HG03103 (cell line): ENCODE results near the gene EGFR.

Experiments used
- ATAC-seq: cut with Tn5 transposase; IDR thresholded peaks from one replicate; pipeline ENCODE4 v1.9.1; 2021; ENCODE audit warnings: low read depth; ENCODE audit not compliant: unreplicated experiment

EGFR gene

GRCh38 chr7:55097100-55097499 lies 78.3 kb downstream of the EGFR start:
- no peak for ATAC-seq

GRCh38 chr7:55099066-55099820 lies 80.4 kb downstream of the EGFR start:
- ATAC-seq = no peak

- no peak for ATAC-seq
Observed at GRCh38 chr7:55099821-55100543, 81.2 kb downstream of the EGFR start.

- ATAC-seq = no peak
Observed at GRCh38 chr7:55100544-55101327, 81.9 kb downstream of the EGFR start.

GRCh38 chr7:55101359-55101758 lies 82.5 kb downstream of the EGFR start:
- ATAC-seq = no peak

GRCh38 chr7:55104123-55104522 lies 85.3 kb downstream of the EGFR start:
- ATAC-seq = no peak

GRCh38 chr7:55104712-55105433 lies 86.1 kb downstream of the EGFR start:
- no peak for ATAC-seq

- no peak for ATAC-seq
Observed at GRCh38 chr7:55105952-55106351, 87.1 kb downstream of the EGFR start.

GRCh38 chr7:55107946-55108345 lies 89.1 kb downstream of the EGFR start:
- ATAC-seq = no peak

- no peak for ATAC-seq
Observed at GRCh38 chr7:55108401-55108800, 89.6 kb downstream of the EGFR start.

- no peak for ATAC-seq
Observed at GRCh38 chr7:55108818-55109217, 90.0 kb downstream of the EGFR start.

GRCh38 chr7:55109404-55110167 lies 90.8 kb downstream of the EGFR start:
- ATAC-seq = no peak

- no peak for ATAC-seq
Observed at GRCh38 chr7:55110282-55110992, 91.6 kb downstream of the EGFR start.

GRCh38 chr7:55110993-55111361 lies 92.2 kb downstream of the EGFR start:
- no peak for ATAC-seq

- no peak for ATAC-seq
Observed at GRCh38 chr7:55112056-55112455, 93.2 kb downstream of the EGFR start.

GRCh38 chr7:55113760-55114540 lies 95.1 kb downstream of the EGFR start:
- no peak for ATAC-seq

GRCh38 chr7:55117286-55117685 lies 98.5 kb downstream of the EGFR start:
- ATAC-seq = no peak

- ATAC-seq = no peak
Observed at GRCh38 chr7:55118426-55118825, 99.6 kb downstream of the EGFR start.

- no peak for ATAC-seq
Observed at GRCh38 chr7:55119571-55119970, 100.8 kb downstream of the EGFR start.
